NOMO-1 (cell line): ENCODE data around the gene RREB1.

Experiments used
- DNase-seq, 2 experiments: peaks; one replicate each; lab custom pipeline; 2025; ENCODE audit not compliant: unreplicated experiment in 2 of 2; lab: John Stamatoyannopoulos, UW

Gene RREB1

GRCh38 chr6:7161845-7162244 is 54.1 kb downstream of the RREB1 start:
- DNase-seq: no peak

- peak; percentile 13 to 23 for DNase-seq
Observed at GRCh38 chr6:7163661-7164071, 55.9 kb downstream of the RREB1 start.

GRCh38 chr6:7164536-7165001 is 56.8 kb downstream of the RREB1 start:
- DNase-seq: no peak

GRCh38 chr6:7165002-7165889 is 57.5 kb downstream of the RREB1 start:
- DNase-seq: no peak

- peak in 1 of 2 experiments; percentile 15 for DNase-seq
Observed at GRCh38 chr6:7165890-7166267, 58.1 kb downstream of the RREB1 start.

- DNase-seq: peak; percentile 70 to 86
Observed at GRCh38 chr6:7166410-7167293, 58.9 kb downstream of the RREB1 start.

GRCh38 chr6:7169296-7169721 is 61.5 kb downstream of the RREB1 start:
- DNase-seq: no peak

GRCh38 chr6:7170117-7170732 is 62.5 kb downstream of the RREB1 start:
- no peak for DNase-seq

- DNase-seq: no peak
Observed at GRCh38 chr6:7171119-7171518, 63.4 kb downstream of the RREB1 start.

- no peak for DNase-seq
Observed at GRCh38 chr6:7171733-7172132, 64.0 kb downstream of the RREB1 start.

GRCh38 chr6:7172649-7173048 is 64.9 kb downstream of the RREB1 start:
- DNase-seq: no peak

GRCh38 chr6:7173843-7174503 is 66.2 kb downstream of the RREB1 start:
- no peak for DNase-seq

GRCh38 chr6:7175462-7175861 is 67.7 kb downstream of the RREB1 start:
- no peak for DNase-seq

- DNase-seq: no peak
Observed at GRCh38 chr6:7176208-7176607, 68.4 kb downstream of the RREB1 start.

- no peak for DNase-seq
Observed at GRCh38 chr6:7178280-7178679, 70.5 kb downstream of the RREB1 start.

GRCh38 chr6:7180751-7181150 is 73.0 kb downstream of the RREB1 start:
- DNase-seq: no peak

GRCh38 chr6:7183707-7184106 is 75.9 kb downstream of the RREB1 start:
- no peak for DNase-seq

- no peak for DNase-seq
Observed at GRCh38 chr6:7184502-7184901, 76.7 kb downstream of the RREB1 start.

- DNase-seq: no peak
Observed at GRCh38 chr6:7185561-7185960, 77.8 kb downstream of the RREB1 start.

GRCh38 chr6:7188492-7188891 is 80.7 kb downstream of the RREB1 start:
- peak; percentile 75 to 96 for DNase-seq
